ENCODE measurements around the gene HCK.

Gene HCK

GRCh38 chr20:32057656-32058184 is 5.7 kb downstream of the HCK start:
- no peak for DNase-seq (ENCODE audit: low read depth in 1 of 2, low spot score in 1 of 2)

GRCh38 chr20:32059189-32059588 is 7.1 kb downstream of the HCK start:
- DNase-seq (ENCODE audit: low read depth in 1 of 2, low spot score in 1 of 2), result no peak

GRCh38 chr20:32062776-32063170 is 10.7 kb downstream of the HCK start:
- no peak for DNase-seq (ENCODE audit: low read depth in 1 of 2, low spot score in 1 of 2)

DNA sequence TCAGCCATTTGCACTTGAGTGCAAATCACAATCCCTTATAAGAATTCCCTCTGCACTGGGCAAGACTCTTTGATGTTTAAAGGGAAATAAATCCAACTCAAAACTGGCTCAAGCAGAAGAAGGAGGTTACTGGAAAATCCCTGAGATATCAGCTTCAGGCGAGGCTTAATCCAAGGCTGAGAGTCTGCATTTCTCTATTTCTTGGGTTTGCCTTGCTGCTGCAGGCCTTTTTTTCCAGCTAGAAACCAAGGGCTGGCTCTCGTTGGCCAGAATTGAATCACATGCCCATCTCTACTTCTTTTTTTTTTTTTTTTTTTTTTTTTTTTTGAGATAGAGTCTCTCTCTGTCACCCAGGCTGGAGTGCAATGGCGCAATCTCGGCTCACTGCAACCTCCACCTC is 11.7 kb downstream of the HCK start:
- no peak for DNase-seq (ENCODE audit: low read depth in 1 of 2, low spot score in 1 of 2)

DNA sequence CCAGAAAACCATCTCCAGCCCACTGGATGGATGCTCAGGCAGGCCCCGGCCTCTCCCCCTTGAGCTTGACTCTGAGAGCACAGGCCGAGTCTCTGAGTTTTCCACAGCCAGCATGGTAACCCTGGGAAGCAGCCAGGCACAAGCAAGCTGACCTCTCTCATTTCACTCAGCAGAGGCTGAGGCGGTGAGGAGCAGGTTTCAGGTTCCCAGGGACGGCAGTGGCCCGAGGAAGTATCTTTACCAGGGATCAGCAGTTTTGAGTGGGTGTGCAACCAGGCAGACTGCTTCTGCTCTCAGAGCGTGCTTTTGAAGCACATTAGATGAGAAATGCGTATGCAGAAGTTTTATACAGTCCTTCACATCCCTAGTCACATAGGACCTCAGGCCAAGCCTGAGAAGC is 12.6 kb downstream of the HCK start:
- DNase-seq (ENCODE audit: low read depth in 1 of 2, low spot score in 1 of 2), result no peak

- DNase-seq (ENCODE audit: low read depth in 1 of 2, low spot score in 1 of 2), result no peak
Observed at GRCh38 chr20:32067234-32067821, 15.3 kb downstream of the HCK start.

GRCh38 chr20:32068174-32068573 is 16.1 kb downstream of the HCK start:
- no peak for DNase-seq (ENCODE audit: low read depth in 1 of 2, low spot score in 1 of 2)

- no peak for DNase-seq (ENCODE audit: low read depth in 1 of 2, low spot score in 1 of 2)
Observed at GRCh38 chr20:32069711-32070110, 17.7 kb downstream of the HCK start.

- DNase-seq (ENCODE audit: low read depth in 1 of 2, low spot score in 1 of 2), result no peak
Observed at GRCh38 chr20:32070282-32070681, 18.2 kb downstream of the HCK start.

GRCh38 chr20:32070690-32071213 is 18.7 kb downstream of the HCK start:
- no peak for DNase-seq (ENCODE audit: low read depth in 1 of 2, low spot score in 1 of 2)

GRCh38 chr20:32071395-32072167 is 19.5 kb downstream of the HCK start:
- DNase-seq (ENCODE audit: low read depth in 1 of 2, low spot score in 1 of 2), result no peak

DNA sequence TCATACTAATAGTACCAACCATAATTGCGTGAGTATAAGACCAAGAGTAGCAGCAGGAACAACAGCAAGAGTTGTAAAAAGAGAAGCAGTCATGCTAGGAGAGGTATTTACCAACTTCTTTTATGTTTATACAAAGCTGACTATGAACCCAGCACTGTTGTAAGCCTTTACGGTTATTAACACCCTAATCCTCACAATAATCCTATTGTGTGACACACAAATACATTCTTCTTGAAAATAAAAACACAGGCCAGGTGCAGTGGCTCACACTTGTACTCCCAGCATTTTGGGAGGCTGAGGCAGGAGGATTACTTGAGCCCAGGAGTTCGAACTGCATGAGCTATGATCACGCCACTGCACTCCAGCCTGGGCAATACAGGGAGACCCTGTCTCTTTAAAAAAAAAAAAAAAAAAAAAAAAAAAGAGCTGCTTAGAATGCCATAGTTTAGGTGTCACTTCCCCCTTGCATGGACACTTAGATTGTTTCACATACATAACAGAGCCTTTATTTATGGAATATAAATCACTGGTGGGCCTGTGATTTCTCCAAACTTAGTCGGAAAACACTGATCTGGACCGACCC is 20.2 kb downstream of the HCK start:
- DNase-seq (ENCODE audit: low read depth in 1 of 2, low spot score in 1 of 2), result no peak

DNA sequence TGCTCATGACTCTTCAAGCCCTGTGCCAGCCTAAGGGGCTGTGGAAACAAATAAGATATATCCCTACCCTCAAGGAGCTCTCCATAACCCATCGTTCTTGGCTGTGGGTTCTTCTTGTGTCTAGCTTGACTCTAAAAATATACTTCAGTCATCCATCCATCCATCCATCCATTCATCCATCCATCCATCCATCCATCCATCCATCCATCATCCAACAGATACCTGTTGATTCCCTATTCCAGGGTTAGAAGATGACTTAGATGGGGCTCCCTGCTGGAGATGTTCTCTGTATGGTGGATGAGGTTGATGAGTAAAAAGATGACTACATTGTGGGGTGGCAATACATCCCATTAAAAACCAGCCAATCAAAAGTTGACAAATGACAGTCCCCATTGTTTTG is 23.5 kb downstream of the HCK start:
- no peak for DNase-seq (ENCODE audit: low read depth in 1 of 2, low spot score in 1 of 2)

GRCh38 chr20:32077190-32077589 is 25.1 kb downstream of the HCK start:
- DNase-seq (ENCODE audit: low read depth in 1 of 2, low spot score in 1 of 2), result no peak

GRCh38 chr20:32078322-32078721 is 26.3 kb downstream of the HCK start:
- no peak for DNase-seq (ENCODE audit: low read depth in 1 of 2, low spot score in 1 of 2)

GRCh38 chr20:32078791-32079190 is 26.7 kb downstream of the HCK start:
- no peak for DNase-seq (ENCODE audit: low read depth in 1 of 2, low spot score in 1 of 2)

DNA sequence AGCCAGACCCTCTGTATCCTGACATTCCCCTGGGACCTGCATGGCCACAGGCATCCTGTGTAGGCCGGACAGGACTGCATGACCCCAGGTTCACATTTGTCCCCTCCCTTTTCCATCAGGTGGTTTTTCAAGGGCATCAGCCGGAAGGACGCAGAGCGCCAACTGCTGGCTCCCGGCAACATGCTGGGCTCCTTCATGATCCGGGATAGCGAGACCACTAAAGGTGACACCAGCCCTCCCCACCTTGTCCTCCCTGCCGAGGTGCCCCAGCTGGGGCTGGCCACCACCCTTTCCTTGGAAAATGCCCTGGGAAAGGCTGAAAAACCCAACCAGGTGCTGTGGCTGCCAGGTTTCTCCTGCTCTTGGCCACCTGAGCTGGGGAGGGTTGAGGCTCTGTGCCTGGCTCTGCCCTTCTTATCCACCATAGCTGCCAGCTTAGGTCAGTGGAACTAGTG is 27.6 kb downstream of the HCK start:
- DNase-seq (ENCODE audit: low read depth in 1 of 2, low spot score in 1 of 2), result no peak

DNA sequence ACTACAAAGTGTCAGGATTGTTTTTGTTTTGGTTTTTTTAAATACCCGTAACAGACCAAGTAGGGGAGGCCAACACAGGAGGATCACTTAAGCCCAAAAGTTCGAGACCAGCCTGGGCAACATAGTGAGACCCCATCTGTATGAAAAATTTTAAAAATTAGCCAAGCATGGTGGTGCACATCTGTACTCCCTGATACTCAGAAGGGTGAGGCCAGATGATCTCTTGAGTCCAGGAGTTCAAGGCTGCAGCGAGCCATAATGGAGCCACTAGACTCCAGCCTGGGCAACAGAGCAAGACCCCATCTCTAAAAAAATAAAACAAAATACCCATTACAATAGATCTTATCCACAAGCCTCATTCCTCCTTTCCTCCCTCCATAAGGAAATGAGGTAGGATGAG is 28.7 kb downstream of the HCK start:
- DNase-seq (ENCODE audit: low read depth in 1 of 2, low spot score in 1 of 2), result no peak

DNA sequence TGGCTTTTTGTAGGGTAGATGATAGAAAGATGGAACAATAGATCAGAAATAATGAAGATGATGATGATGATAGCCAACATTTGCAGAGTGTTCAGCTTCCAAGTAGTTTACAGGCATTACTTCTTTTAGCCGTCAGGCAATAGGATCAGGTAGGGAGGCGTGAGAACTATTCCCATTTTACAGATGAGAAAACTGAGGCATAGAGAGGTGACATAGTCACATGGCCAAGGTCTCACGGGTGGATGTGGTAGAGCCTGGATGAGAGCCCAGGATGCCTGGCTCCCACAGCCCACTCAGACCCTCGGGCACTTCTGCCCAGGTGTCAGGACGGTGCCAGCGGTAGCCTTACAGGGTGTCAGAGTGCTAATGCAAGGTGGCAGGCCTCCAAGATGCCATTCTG is 31.4 kb downstream of the HCK start:
- DNase-seq (ENCODE audit: low read depth in 1 of 2, low spot score in 1 of 2), result no peak

DNA sequence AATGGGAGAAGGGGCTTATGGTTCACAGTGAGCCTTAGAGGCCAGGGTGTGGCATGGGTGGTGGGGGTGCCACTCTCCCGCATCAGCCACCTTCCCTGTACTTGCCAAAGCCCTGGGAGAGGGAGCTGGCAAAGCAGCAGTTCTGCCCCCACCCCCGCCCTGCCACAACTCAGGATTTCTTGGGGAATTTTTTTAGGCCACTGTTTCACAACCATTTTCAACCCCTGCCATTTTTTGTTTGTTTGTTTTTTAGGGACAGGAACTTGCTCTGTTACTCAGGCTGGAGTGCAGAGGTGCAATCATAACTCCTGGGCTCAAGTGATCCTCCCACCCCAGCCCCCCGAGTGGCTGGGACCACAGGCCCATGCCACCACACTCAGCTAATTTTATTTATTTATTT is 35.0 kb downstream of the HCK start:
- DNase-seq (ENCODE audit: low read depth in 1 of 2, low spot score in 1 of 2), result no peak

- DNase-seq (ENCODE audit: low read depth in 1 of 2, low spot score in 1 of 2), result no peak
Observed at GRCh38 chr20:32088759-32089158, 36.7 kb downstream of the HCK start.

Data from stimulated activated CD4-positive, alpha-beta T cell treated with anti-CD3 and anti-CD28 coated beads, Interleukin-15, amount 100 ng/mL, for 1 hour (primary cell).